Adrenal gland (tissue), 5 donors: Measurements from ENCODE around the gene APOC1.

Experiments
- CTCF ChIP-seq, 6 experiments: fragments of 450-650 bp in 4 of 6; fragments of 200-600 bp in 2 of 6; sonication (generic) in 1 of 6; IDR thresholded peaks; 1 replicate in 5 of 6; 2 replicates in 1 of 6; pipeline versions ENCODE4 v1.5.1 to v1.8.0; 2016 to 2021; ENCODE audit warnings: antibody characterized with exemption in 6 of 6, mild to moderate bottlenecking in 2 of 6, moderate library complexity in 1 of 6
- POLR2A ChIP-seq, 2 donors: fragments of 450-650 bp; IDR thresholded peaks; one replicate each; pipeline ENCODE4 v1.6.1; 2017; ENCODE audit warnings: antibody characterized with exemption in 2 of 2, mild to moderate bottlenecking in 2 of 2, moderate library complexity in 1 of 2
- donor health status: DM: no; HTN: no; CAD: no.

GRCh38 chr19:44865196-44865767 lies 49.1 kb upstream of the APOC1 start:
- TF ChIP-seq CTCF (IDR thresholded peaks at IDR 0.05) (no peak), POLR2A (IDR thresholded peaks at IDR 0.05) (no peak)
